Measurements from ENCODE around the gene CCDC112.
A peak's percentile ranks its signal among the peaks of the same experiment; 100 is the strongest.

CCDC112 gene

DNA sequence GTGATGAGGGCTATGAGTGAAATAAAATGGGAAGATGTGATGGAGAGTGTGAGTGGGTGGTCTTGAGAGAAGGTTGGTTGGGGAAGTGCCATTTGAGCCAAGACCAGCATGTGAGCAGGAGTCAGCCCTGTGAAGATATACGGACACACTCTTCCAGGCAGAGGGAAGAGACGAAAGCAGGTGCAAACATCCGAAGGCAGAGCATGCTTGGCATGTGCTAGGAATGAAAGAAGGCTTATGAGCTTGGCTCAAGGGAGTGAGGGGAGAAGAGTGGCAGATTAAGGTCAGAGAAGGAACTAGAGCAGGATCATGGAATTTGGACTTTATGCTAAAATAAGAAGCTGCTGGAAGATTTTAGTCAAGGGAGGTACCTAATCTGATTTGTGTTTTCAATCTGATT lies 23.6 kb upstream of the CCDC112 start:
- no peak for ATAC-seq
- TF ChIP-seq TOX (CRISPR knock-in tag; IDR thresholded peaks at IDR 0.05; ENCODE audit: borderline replicate concordance), result no peak
- no peak for TF ChIP-seq ISL1 (CRISPR knock-in tag; IDR thresholded peaks at IDR 0.05)
- no peak for TF ChIP-seq RARB (CRISPR knock-in tag; IDR thresholded peaks at IDR 0.05)
- TF ChIP-seq ZNF70 (CRISPR knock-in tag; IDR thresholded peaks at IDR 0.05), result no peak
- no peak for TF ChIP-seq ZNF565 (CRISPR knock-in tag; conservative IDR thresholded peaks at IDR 0.05; ENCODE audit: low read depth)
- no peak for TF ChIP-seq ZNF8 (CRISPR knock-in tag; IDR thresholded peaks at IDR 0.05)
- no peak for TF ChIP-seq GLIS3 (CRISPR knock-in tag; IDR thresholded peaks at IDR 0.05)
- TF ChIP-seq ZFP30 (CRISPR knock-in tag; IDR thresholded peaks at IDR 0.05), result no peak
- no peak for TF ChIP-seq OSR1 (CRISPR knock-in tag; IDR thresholded peaks at IDR 0.05)
- TF ChIP-seq, protein P1, sequence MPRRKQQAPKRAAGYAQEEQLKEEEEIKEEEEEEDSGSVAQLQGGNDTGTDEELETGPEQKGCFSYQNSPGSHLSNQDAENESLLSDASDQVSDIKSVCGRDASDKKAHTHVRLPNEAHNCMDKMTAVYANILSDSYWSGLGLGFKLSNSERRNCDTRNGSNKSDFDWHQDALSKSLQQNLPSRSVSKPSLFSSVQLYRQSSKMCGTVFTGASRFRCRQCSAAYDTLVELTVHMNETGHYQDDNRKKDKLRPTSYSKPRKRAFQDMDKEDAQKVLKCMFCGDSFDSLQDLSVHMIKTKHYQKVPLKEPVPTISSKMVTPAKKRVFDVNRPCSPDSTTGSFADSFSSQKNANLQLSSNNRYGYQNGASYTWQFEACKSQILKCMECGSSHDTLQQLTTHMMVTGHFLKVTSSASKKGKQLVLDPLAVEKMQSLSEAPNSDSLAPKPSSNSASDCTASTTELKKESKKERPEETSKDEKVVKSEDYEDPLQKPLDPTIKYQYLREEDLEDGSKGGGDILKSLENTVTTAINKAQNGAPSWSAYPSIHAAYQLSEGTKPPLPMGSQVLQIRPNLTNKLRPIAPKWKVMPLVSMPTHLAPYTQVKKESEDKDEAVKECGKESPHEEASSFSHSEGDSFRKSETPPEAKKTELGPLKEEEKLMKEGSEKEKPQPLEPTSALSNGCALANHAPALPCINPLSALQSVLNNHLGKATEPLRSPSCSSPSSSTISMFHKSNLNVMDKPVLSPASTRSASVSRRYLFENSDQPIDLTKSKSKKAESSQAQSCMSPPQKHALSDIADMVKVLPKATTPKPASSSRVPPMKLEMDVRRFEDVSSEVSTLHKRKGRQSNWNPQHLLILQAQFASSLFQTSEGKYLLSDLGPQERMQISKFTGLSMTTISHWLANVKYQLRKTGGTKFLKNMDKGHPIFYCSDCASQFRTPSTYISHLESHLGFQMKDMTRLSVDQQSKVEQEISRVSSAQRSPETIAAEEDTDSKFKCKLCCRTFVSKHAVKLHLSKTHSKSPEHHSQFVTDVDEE (CRISPR knock-in tag; IDR thresholded peaks at IDR 0.05), result no peak
- TF ChIP-seq PPARA (CRISPR knock-in tag; IDR thresholded peaks at IDR 0.05; ENCODE audit: borderline replicate concordance), result no peak

DNA sequence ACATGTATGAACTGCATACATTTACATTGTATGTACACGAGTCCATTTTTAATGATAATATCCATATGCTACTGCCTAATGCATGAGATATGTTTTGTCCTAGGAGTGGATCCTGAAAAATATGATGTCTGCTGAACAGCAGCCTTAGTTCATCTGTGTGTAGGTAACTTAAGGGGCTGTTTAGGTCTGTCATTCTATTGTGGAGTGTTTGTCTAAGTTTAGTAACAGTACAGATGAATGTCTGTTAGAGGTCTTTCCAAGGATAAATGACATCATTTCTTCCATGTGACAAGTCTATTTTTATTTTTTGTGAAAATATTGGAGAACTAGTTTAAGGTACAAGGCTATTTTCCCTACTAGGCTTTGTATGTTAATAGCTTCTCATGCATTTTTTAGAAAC lies 22.6 kb upstream of the CCDC112 start:
- ATAC-seq, result no peak; the same call in 2 of the 3 replicates
- TF ChIP-seq TOX (CRISPR knock-in tag; IDR thresholded peaks at IDR 0.05; ENCODE audit: borderline replicate concordance) (no peak), ZNF70 (CRISPR knock-in tag; IDR thresholded peaks at IDR 0.05) (no peak)
- TF ChIP-seq, protein P2, sequence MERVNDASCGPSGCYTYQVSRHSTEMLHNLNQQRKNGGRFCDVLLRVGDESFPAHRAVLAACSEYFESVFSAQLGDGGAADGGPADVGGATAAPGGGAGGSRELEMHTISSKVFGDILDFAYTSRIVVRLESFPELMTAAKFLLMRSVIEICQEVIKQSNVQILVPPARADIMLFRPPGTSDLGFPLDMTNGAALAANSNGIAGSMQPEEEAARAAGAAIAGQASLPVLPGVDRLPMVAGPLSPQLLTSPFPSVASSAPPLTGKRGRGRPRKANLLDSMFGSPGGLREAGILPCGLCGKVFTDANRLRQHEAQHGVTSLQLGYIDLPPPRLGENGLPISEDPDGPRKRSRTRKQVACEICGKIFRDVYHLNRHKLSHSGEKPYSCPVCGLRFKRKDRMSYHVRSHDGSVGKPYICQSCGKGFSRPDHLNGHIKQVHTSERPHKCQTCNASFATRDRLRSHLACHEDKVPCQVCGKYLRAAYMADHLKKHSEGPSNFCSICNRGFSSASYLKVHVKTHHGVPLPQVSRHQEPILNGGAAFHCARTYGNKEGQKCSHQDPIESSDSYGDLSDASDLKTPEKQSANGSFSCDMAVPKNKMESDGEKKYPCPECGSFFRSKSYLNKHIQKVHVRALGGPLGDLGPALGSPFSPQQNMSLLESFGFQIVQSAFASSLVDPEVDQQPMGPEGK (CRISPR knock-in tag; IDR thresholded peaks at IDR 0.05; ENCODE audit: borderline replicate concordance), result no peak

DNA sequence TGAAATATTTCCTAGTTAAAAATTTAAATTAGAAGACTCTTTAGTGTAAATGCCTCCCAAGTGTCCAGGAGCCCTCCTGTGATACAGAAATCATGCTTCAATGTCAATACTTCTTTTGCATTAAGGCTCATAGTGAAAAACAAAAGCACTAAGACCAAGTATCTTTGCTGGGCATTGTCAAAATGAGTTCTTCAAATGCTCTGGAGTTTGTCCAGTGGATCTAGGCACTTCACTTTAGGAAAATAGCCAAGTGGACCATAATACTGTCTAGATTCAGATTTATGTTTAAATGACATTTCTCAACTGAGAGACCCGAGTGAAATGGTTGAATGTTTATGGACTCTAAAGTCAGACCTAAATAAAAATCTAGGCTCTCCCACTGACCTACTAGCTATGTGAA lies 21.3 kb upstream of the CCDC112 start:
- TF ChIP-seq TOX (CRISPR knock-in tag; IDR thresholded peaks at IDR 0.05; ENCODE audit: borderline replicate concordance) (0 out of 2 replicates have a peak, but pooled peaks have one; percentile 38), ISL1 (CRISPR knock-in tag; IDR thresholded peaks at IDR 0.05) (peak; percentile 82), OSR1 (CRISPR knock-in tag; IDR thresholded peaks at IDR 0.05) (no peak), ZNF70 (CRISPR knock-in tag; IDR thresholded peaks at IDR 0.05) (no peak), ZNF565 (CRISPR knock-in tag; conservative IDR thresholded peaks at IDR 0.05; ENCODE audit: low read depth) (no peak), ZFP3 (CRISPR knock-in tag; IDR thresholded peaks at IDR 0.05) (no peak)
- TF ChIP-seq, protein P2 (CRISPR knock-in tag; IDR thresholded peaks at IDR 0.05; ENCODE audit: borderline replicate concordance), result no peak
- ATAC-seq, result peak; percentile 74

DNA sequence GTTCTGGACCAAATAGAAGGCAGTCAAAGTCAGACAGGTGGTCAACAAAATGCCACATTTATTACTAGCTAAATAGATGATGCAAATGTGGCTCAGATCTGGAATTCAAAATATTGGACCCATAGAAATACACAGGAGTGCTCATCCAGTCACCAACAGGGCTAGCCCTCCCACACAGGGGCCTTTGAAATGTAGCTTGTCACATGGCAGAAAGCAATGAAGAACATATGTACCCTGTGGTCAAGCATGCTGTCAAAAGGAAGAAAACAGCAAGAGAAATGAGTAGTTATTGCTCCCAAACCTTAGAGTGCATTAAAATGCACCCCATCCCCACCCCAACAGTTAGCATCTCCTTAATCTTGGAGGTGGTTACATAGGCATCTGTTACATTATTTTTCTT lies 20.9 kb upstream of the CCDC112 start:
- ATAC-seq, result peak; percentile 77
- TF ChIP-seq TOX (CRISPR knock-in tag; IDR thresholded peaks at IDR 0.05; ENCODE audit: borderline replicate concordance) (no peak), CSRNP3 (CRISPR knock-in tag; IDR thresholded peaks at IDR 0.05) (no peak), ZNF8 (CRISPR knock-in tag; IDR thresholded peaks at IDR 0.05) (no peak), OSR1 (CRISPR knock-in tag; IDR thresholded peaks at IDR 0.05) (no peak), ZNF70 (CRISPR knock-in tag; IDR thresholded peaks at IDR 0.05) (no peak), ISL1 (CRISPR knock-in tag; IDR thresholded peaks at IDR 0.05) (no peak), PPARA (CRISPR knock-in tag; IDR thresholded peaks at IDR 0.05; ENCODE audit: borderline replicate concordance) (no peak), CSDC2 (CRISPR knock-in tag; IDR thresholded peaks at IDR 0.05) (no peak), ZFP3 (CRISPR knock-in tag; IDR thresholded peaks at IDR 0.05) (no peak), BACH2 (CRISPR knock-in tag; IDR thresholded peaks at IDR 0.05; ENCODE audit: borderline replicate concordance) (no peak), ZNF565 (CRISPR knock-in tag; conservative IDR thresholded peaks at IDR 0.05; ENCODE audit: low read depth) (no peak), SNAI2 (CRISPR knock-in tag; IDR thresholded peaks at IDR 0.05) (no peak), RARB (CRISPR knock-in tag; IDR thresholded peaks at IDR 0.05) (no peak), ARNTL (CRISPR knock-in tag; IDR thresholded peaks at IDR 0.05; ENCODE audit: borderline replicate concordance, low read depth) (no peak)
- TF ChIP-seq, protein P2 (CRISPR knock-in tag; IDR thresholded peaks at IDR 0.05; ENCODE audit: borderline replicate concordance), result no peak
- TF ChIP-seq, protein P3, sequence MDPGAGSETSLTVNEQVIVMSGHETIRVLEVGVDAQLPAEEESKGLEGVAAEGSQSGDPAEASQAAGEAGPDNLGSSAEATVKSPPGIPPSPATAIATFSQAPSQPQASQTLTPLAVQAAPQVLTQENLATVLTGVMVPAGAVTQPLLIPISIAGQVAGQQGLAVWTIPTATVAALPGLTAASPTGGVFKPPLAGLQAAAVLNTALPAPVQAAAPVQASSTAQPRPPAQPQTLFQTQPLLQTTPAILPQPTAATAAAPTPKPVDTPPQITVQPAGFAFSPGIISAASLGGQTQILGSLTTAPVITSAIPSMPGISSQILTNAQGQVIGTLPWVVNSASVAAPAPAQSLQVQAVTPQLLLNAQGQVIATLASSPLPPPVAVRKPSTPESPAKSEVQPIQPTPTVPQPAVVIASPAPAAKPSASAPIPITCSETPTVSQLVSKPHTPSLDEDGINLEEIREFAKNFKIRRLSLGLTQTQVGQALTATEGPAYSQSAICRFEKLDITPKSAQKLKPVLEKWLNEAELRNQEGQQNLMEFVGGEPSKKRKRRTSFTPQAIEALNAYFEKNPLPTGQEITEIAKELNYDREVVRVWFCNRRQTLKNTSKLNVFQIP (CRISPR knock-in tag; IDR thresholded peaks at IDR 0.05; ENCODE audit: borderline replicate concordance, low read depth), result no peak

Data from SK-N-SH treated with all-trans-retinoic acid at 6 μM for 48 hours (cell line).